LNCaP clone FGC (cell line): Measurements from ENCODE around the gene MMP17.

ENCODE experiments used
- DNase-seq: peaks from one replicate; pipeline ENCODE4 v3.0.0-alpha.2; 2011; ENCODE audit warnings: low read depth
- H3K4me3 ChIP-seq: 2 replicates; pipeline ENCODE4 v1.5.1; 2011; ENCODE audit warnings: mild to moderate bottlenecking, low read depth, low read length, control low read depth
- CTCF ChIP-seq: IDR thresholded peaks from 2 replicates; pipeline ENCODE4 v1.5.1; 2012; ENCODE audit warnings: mild to moderate bottlenecking; ENCODE audit not compliant: control insufficient read depth, insufficient read depth; ENCODE audit errors: extremely low read depth

MMP17 gene

DNA sequence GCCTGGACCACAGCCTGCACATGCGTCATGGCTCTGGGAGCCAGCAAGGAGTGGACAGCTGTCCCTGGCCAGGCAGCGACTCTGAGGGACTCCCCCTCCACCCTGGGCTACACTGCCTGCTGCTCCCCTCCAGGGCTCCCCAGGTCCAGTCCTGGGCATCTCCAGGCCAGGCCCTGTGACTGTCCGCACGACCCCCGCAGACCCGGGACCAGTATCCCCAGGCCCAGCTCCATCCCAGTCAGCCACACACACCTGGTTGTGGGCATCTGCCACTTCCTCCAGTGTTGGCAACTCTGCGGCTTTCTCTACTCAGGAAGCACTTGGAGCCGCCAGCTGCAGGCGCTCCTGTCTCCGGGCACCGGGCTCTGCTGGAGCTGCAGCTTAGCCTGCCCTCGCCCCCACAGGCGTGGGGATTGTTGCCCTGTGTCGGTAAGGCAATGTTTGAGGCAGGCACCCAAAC, 68.6 kb downstream of the MMP17 start:
- no peak for TF ChIP-seq CTCF
- H3K4me3 ChIP-seq, result peak overlapping the region; percentile 77
- DNase-seq, result peak; percentile 19

DNA sequence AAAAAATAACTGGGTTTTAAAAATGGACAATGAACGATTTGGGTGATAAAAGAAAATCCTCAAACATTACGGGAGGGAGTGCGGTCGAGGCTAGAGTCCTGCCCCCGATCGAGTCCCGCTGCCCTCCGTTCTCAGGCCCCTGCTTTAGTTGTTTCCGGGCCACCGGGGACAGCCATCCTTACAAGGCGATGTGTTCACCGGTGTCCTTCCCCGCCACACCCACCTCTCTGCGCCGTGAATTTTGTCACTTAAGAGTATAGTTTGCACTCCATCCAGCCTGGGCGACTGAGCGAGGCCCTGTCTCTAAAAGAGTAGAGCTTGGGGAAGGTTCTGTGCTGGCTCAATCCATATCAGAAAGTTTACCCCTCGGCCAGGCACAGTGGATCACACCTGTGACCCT, 69.1 kb downstream of the MMP17 start:
- no peak for TF ChIP-seq CTCF
- H3K4me3 ChIP-seq, result peak overlapping the region; percentile 77
- DNase-seq, result no peak

DNA sequence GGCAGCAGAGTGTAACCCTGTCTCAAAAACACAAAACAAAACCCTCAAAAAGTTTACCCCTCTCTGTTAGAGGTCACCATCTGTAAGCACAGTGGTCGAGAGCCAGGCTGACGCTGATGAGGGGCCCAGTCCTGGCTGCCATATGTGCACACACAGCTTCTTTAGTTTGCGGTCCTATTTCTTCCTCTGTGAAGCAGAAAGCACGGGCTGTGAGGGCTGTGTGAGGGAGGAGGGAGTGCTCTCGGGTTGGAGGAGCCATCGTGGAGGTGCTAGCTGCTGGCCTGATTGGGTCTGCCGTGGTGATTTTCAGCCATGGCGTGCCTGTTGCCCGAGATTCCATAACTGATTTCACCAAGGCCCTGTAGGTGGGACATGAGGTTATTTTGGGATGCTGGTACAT, 69.7 kb downstream of the MMP17 start:
- TF ChIP-seq CTCF, result no peak
- no peak for DNase-seq
- H3K4me3 ChIP-seq, result no peak overlapping the region

DNA sequence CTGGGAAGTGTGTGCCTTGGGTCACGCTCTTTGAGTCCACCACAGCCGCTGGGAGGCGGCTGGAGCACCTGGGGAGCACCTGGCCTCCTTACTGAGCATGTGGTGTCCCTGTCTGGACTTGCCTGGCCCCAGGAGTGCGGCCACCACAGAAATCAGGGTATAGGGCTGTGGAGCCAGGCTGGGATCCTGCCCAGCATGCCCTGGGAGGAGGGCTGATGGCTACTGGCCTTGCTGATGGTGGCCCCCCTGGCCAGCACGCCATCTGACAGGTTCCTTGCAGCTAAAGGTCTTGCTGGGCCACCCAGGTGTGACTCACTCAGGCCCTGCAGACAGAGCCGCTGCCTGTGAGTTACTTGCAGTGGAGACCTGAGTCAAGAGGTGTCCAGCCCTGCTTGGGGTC, 72.2 kb downstream of the MMP17 start:
- no peak for DNase-seq
- TF ChIP-seq CTCF, result no peak
- H3K4me3 ChIP-seq, result no peak overlapping the region
